ENCODE results near the gene UBR2. TPM values are rescaled to one million over a fixed set of nuclear protein-coding genes. Genes with fewer than 3 reads are reported as not detected.

Gene UBR2
- total RNA-seq, 2 donors from 2014 or later: 21.6 to 22.5 TPM

DNA sequence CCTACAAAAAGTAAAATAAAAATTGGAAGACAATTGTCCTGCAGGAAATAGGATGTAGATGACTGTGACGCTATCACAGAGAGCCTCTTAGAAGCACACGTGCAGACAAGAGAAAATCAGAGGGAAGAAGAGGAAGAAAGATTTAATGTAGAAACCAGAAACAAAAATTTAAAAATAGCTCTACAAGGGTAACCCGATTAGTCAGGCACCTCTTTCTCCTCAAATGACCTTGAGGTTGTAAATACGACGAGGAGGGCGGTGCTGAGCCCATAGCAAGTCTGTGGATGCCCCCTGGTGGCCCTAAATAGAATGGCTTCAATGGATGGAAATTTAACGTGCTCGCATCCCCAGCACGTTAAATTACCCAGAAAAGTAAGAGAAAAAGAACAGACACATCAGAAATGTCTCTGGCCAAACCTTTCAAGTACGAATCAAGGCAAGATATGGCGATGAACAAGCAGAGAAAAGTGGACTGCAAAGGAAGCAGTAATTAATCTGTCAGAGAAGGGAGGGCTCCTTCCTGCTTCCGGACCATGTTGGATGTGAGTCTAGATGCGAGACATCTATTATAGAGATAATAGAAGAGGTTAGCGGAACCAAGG is 162.8 kb downstream of the UBR2 start:
- Mint-ChIP-seq H3K4me3 (no peak overlapping the region), H3K27me3 (ENCODE audit: insufficient read depth) (no peaks in the 10 kb centered on the region), H3K4me1 (peaks cover 7% of the 10 kb centered on the region), H3K36me3 (ENCODE audit: low read depth) (no peaks in the 10 kb centered on the region), H3K9me3 (no peaks in the 10 kb centered on the region), H3K27ac (no peak overlapping the region)
- H3K9ac ChIP-seq (ENCODE audit: extremely low read depth, low read length, poor library complexity, severe bottlenecking): no peak overlapping the region
- H3K4me1 ChIP-seq (ENCODE audit: control insufficient read depth, insufficient read depth, low read length): peaks cover 6% of the 10 kb centered on the region
- no peaks in the 10 kb centered on the region for H3K9me3 ChIP-seq (ENCODE audit: control insufficient read depth, low read length)
- H3K27me3 ChIP-seq (ENCODE audit: control insufficient read depth, insufficient read depth, low read length, poor library complexity, severe bottlenecking): no peaks in the 10 kb centered on the region
- H3K4me3 ChIP-seq (ENCODE audit: low read length): no peak overlapping the region
- peak; percentile 77 for DNase-seq
- no peaks in the 10 kb centered on the region for H3K36me3 ChIP-seq (ENCODE audit: control insufficient read depth, insufficient read depth, low read length)
- 20 to 34% methylated on average over 9 to 14 of the region's 14 CpGs for WGBS, 2 experiments (ENCODE audit: insufficient coverage in 1 of 2, insufficient read length in 1 of 2)
- H3K27ac ChIP-seq (ENCODE audit: low read depth, low read length): no peak overlapping the region
- TF ChIP-seq, protein P1, sequence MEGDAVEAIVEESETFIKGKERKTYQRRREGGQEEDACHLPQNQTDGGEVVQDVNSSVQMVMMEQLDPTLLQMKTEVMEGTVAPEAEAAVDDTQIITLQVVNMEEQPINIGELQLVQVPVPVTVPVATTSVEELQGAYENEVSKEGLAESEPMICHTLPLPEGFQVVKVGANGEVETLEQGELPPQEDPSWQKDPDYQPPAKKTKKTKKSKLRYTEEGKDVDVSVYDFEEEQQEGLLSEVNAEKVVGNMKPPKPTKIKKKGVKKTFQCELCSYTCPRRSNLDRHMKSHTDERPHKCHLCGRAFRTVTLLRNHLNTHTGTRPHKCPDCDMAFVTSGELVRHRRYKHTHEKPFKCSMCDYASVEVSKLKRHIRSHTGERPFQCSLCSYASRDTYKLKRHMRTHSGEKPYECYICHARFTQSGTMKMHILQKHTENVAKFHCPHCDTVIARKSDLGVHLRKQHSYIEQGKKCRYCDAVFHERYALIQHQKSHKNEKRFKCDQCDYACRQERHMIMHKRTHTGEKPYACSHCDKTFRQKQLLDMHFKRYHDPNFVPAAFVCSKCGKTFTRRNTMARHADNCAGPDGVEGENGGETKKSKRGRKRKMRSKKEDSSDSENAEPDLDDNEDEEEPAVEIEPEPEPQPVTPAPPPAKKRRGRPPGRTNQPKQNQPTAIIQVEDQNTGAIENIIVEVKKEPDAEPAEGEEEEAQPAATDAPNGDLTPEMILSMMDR (conservative IDR thresholded peaks at IDR 0.05): peak; percentile 97

DNA sequence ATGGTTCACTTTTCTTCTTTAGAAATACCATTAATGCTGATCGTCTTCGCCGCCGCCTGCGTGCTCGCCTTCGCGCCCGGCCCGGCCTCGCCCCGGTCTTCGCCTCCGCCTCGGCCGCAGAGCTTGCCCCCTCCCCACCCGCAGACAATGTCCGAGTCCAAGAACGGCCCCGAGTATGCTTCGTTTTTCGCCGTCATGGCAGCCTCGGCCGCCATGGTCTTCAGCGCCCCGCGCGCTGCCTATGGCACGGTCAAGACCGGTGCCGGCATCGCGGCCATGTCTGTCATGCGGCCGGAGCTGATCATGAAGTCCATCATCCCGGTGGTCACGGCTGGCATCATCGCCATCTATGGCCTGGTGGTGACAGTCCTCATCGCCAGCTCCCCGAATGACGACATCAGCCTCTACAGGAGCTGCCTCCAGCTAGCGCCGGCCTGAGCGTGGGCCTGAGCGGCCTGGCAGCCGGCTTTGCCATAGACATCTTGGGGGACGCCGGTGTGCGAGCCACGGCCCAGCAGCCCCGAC is 163.3 kb downstream of the UBR2 start:
- Histone ChIP-seq H3K27me3 (ENCODE audit: control insufficient read depth, insufficient read depth, low read length, poor library complexity, severe bottlenecking) (no peaks in the 10 kb centered on the region), H3K4me3 (ENCODE audit: low read length) (no peak overlapping the region), H3K4me1 (ENCODE audit: control insufficient read depth, insufficient read depth, low read length) (peaks cover 6% of the 10 kb centered on the region), H3K27ac (ENCODE audit: low read depth, low read length) (no peak overlapping the region), H3K36me3 (ENCODE audit: control insufficient read depth, insufficient read depth, low read length) (no peaks in the 10 kb centered on the region), H3K9ac (ENCODE audit: extremely low read depth, low read length, poor library complexity, severe bottlenecking) (no peak overlapping the region), H3K9me3 (ENCODE audit: control insufficient read depth, low read length) (no peaks in the 10 kb centered on the region)
- Mint-ChIP-seq H3K9me3 (no peaks in the 10 kb centered on the region), H3K36me3 (ENCODE audit: low read depth) (no peaks in the 10 kb centered on the region), H3K4me3 (no peak overlapping the region), H3K27ac (no peak overlapping the region), H3K4me1 (peaks cover 7% of the 10 kb centered on the region), H3K27me3 (ENCODE audit: insufficient read depth) (no peaks in the 10 kb centered on the region)
- TF ChIP-seq, protein P1 (conservative IDR thresholded peaks at IDR 0.05): no peak
- WGBS, 2 experiments (ENCODE audit: insufficient coverage in 1 of 2, insufficient read length in 1 of 2): 94 to 98% methylated on average over 35 to 52 of the region's 52 CpGs
- DNase-seq: no peak

DNA sequence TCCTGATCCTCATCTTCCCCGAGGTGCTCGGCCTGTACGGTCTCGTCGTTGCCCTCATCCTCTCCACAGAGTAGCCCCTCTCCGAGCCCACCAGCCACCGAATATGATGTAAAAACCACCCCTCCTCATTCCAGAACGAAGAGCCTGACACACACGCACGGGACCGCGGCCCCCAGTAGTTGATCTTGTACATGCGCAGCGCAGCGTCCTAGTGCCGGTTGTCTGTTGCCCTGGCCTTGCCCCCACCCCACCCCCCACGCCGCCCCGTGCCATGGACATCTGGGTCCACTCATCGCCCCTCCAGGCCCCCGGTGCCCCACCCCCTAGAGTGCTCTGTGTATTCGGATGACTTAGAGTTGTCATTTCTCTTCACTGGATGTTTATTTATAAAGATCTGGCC is 163.8 kb downstream of the UBR2 start:
- Mint-ChIP-seq H3K27ac (no peak overlapping the region), H3K27me3 (ENCODE audit: insufficient read depth) (no peaks in the 10 kb centered on the region), H3K36me3 (ENCODE audit: low read depth) (no peaks in the 10 kb centered on the region), H3K9me3 (peaks cover 2% of the 10 kb centered on the region), H3K4me1 (peaks cover 4% of the 10 kb centered on the region), H3K4me3 (no peak overlapping the region)
- H3K27me3 ChIP-seq (ENCODE audit: control insufficient read depth, insufficient read depth, low read length, poor library complexity, severe bottlenecking): no peaks in the 10 kb centered on the region
- DNase-seq: no peak
- H3K9me3 ChIP-seq (ENCODE audit: control insufficient read depth, low read length): no peaks in the 10 kb centered on the region
- TF ChIP-seq, protein P1 (conservative IDR thresholded peaks at IDR 0.05): no peak
- no peak overlapping the region for H3K27ac ChIP-seq (ENCODE audit: low read depth, low read length)
- no peak overlapping the region for H3K9ac ChIP-seq (ENCODE audit: extremely low read depth, low read length, poor library complexity, severe bottlenecking)
- H3K36me3 ChIP-seq (ENCODE audit: control insufficient read depth, insufficient read depth, low read length): no peaks in the 10 kb centered on the region
- WGBS, 2 experiments (ENCODE audit: insufficient coverage in 1 of 2, insufficient read length in 1 of 2): 94% methylated on average over 8 to 22 of the region's 22 CpGs
- H3K4me1 ChIP-seq (ENCODE audit: control insufficient read depth, insufficient read depth, low read length): peaks cover under 1% of the 10 kb centered on the region
- no peak overlapping the region for H3K4me3 ChIP-seq (ENCODE audit: low read length)

All from endodermal cell (in vitro differentiated cells).